GM18873 (cell line): ENCODE data around the gene HNRNPA1L2.
"Not testable (repeated sequence)": the region's sequence is repeated elsewhere in the genome, so short reads cannot be mapped to it uniquely, and the experiment has no call there.

Source experiments
- ATAC-seq: cut with Tn5 transposase; IDR thresholded peaks from one replicate; pipeline ENCODE4 v1.9.1; 2021; ENCODE audit warnings: mild to moderate bottlenecking, moderate library complexity, moderate number of reproducible peaks; ENCODE audit not compliant: unreplicated experiment, low FRiP score

HNRNPA1L2 gene

DNA sequence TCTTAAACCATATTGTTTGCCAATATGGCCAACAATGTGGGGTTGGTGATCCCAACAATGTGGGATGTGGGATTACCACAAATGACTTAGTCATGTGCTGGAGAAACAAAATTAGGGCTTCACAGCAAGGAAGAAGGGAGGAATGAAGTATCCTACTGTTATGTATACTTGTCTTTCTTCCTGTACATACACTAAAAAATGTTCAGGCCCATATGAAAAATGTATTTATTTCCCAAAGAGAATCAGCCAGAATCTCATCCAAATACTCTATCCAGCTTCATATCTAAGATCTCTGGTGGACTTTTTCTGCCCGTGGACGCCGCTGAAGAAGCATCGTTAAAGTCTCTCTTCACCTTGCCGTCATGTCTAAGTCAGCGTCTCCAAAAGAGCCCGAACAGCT, at the start of gene HNRNPA1L2:
TSS of gene HNRNPA1L2 (plus strand) at position 301 of the 400 bp plus-strand sequence. CDS start at position 363, 62 bp downstream.
- ATAC-seq, result no peak

DNA sequence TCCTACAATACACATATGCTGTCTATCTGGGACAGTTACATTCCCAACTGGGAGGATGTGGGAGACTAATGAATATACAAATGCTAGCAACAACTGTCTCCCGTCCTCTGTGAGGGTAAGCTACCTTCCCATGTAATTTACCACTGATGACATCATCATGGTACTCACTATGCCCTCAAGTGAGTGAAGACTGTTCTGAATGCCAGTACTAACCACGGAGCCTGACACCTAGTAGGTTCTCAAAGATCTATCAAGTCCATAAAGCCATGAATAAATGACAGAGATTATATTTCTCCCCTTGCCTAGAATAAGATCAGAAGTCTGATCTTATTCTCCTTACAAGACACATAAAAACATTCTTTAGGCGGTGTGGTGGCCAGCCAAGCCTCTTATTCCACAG, 49.1 kb upstream of the HNRNPA1L2 start:
- ATAC-seq, result not testable (repeated sequence)

DNA sequence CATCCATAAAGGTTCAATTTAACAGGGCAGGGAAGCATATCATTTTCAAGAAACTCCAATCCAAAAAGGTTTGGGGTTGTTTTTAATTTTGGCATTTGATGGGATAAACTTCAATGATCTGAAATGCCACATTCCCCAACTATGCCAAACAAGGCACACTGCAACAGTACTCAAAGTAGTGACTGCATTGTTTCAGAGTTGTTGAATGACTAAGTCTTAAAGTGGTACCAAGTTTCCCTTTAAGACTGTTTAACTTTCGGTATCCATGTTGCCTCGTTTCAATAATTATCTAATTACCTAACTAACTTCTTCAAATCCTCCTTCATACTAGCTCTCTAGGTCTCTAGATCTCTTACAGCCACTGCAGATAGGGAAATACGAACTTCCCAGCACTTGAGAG, 48.4 kb upstream of the HNRNPA1L2 start:
- ATAC-seq, result not testable (repeated sequence)

GRCh38 chr13:52594295-52594694, 47.9 kb upstream of the HNRNPA1L2 start:
- ATAC-seq, result not testable (repeated sequence)

- no peak for ATAC-seq
Measured at GRCh38 chr13:52597676-52598075, 44.6 kb upstream of the HNRNPA1L2 start.

- ATAC-seq, result peak; percentile 23
Measured at GRCh38 chr13:52599037-52599847, 43.0 kb upstream of the HNRNPA1L2 start.

- peak; percentile 48 for ATAC-seq
Measured at GRCh38 chr13:52599848-52600603, 42.2 kb upstream of the HNRNPA1L2 start.

GRCh38 chr13:52600666-52601065, 41.6 kb upstream of the HNRNPA1L2 start:
- no peak for ATAC-seq

DNA sequence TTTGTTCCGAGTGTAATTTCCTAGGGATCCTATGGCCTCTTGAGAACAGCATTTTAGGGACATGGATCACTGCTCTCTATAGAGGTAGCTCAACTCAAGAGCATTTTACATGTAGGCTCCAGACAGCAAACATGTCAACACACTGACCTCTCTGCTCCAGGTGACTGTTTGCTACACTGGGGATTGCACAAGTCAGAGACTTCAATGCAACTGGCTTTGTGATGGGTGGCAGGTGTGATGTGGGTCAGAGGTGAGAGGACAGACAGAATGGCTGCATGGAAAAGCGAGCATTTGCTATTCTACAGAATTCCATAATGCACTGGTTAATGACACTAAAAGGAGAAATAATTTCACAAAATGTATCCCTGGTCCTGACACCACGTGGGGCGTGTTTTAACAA, 38.9 kb upstream of the HNRNPA1L2 start:
- not testable (repeated sequence) for ATAC-seq

DNA sequence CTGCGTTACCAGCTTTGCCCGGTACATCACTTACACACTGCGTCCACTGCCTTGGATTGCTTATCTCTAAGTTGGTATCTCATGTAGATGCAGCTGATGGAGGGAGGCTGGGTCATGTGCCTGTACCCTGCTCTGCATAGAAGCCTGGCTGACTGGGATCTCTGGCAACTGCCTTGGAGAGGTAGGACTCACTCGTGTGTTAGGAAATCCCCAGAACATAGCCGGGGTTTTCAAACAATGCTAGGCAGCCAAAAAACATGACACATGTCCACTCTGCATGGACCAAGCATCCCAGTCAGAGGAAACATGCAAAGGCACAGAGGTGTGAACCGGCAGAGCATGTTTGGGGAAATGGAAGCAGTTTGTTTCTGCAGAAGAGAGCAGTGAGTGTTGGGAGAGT, 36.1 kb upstream of the HNRNPA1L2 start:
- ATAC-seq, result not testable (repeated sequence)

DNA sequence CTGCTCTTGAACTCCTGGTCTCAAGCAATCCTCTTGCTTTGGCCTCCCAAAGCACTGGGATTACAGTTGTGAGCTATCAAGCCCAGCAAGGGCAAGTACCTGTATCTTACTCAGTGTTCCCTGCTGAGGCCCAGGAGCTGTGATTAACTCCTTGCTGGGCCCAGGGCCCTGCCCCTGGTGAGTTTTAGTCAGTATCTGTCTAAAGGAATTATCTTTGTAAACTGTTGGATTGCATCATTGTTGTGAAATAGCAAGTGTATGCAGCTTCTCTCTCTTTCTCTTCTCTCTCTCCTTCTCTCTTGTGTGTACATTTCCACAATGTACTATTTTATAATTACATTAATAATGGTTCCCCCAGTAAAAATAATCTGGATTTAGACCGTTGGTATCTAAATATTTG, 35.4 kb upstream of the HNRNPA1L2 start:
- not testable (repeated sequence) for ATAC-seq

DNA sequence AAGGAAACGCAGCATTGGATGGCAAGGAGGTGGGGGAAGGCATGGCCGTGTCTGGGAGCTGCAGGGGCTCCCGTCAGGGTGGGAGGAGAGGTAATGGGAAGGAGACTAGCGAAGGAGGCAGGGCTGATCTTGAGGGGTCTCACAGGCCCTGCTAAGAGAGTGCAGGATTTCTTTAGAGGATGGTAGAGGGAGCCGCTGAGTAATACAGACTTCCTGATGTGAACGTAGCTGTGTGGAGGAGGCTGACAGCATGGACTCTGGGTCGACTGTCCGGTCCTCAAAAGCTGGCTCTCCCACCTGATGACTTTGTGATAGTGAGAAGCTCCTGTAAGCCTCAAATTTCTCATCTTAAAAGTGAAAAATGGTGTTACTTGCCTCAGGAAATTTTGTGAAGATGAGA, 34.0 kb upstream of the HNRNPA1L2 start:
- ATAC-seq, result not testable (repeated sequence)

DNA sequence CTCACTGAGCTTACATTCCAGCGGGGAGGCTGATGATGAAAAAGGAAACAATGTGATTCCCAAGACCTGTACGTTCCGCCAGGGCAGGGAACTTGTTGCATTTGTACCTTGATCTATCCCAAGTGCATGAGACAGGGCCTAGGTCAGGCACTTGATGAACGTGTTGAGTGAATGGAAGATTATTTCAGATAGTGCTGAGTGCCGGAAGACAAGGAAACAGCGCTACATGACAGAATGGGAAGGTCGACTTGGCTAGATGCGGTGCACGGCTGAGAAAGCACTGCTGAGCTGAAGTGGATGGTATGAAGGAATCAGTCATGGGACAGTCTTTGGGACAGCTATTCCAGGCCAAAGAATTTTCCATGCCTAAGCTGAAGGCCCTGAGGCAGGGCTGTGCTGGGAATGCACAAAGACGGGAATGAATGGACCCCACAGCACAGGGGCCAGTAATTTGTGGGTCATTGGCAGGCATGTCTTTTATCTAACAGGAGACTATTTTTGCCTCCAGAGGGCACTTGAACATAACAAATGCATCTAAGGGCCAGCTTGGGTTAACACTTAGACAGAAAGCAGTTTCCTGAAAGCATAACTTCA, 33.1 kb upstream of the HNRNPA1L2 start:
- ATAC-seq, result peak; percentile 67

DNA sequence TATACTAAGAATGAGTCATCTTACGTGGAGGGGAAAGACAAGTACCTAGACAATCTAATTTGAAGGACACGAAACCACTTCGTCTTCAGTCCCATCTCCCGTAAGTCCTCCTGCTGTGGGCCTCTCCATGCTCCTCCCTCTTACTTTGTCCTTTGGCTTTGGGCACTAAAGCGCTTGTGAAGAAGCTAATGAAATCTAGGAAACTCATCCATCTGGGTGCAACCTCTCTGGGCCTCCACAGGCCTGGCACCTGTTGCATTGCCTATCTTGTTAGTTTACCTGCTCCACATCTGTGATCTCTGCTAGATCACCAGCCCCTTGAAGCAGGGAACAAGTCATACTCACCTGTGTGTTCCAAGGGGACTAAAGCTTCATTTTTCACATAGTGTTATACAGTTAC, 32.1 kb upstream of the HNRNPA1L2 start:
- not testable (repeated sequence) for ATAC-seq

GRCh38 chr13:52615134-52615801, 27.0 kb upstream of the HNRNPA1L2 start:
- no peak for ATAC-seq

DNA sequence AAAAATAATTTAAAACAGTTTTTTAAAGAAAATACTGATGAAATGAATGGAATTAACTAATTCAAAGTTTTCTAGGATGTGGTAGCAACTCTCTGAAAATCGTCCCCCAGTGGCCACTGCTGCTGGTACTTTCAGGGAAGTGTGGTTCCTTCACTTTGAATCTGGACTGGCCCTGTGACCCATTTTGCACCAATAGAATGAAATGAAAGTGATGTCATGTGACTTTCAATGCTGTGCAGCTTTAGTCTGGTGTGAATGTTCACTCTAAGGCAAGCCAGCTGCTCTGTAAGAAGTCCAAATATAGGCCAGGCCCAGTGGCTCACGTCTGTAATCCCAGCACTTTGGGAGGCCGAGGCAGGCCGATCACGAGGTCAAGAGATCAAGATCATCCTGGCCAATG, 26.4 kb upstream of the HNRNPA1L2 start:
- no peak for ATAC-seq

- peak; percentile 97 for ATAC-seq
Measured at GRCh38 chr13:52617070-52618060, 24.9 kb upstream of the HNRNPA1L2 start.

DNA sequence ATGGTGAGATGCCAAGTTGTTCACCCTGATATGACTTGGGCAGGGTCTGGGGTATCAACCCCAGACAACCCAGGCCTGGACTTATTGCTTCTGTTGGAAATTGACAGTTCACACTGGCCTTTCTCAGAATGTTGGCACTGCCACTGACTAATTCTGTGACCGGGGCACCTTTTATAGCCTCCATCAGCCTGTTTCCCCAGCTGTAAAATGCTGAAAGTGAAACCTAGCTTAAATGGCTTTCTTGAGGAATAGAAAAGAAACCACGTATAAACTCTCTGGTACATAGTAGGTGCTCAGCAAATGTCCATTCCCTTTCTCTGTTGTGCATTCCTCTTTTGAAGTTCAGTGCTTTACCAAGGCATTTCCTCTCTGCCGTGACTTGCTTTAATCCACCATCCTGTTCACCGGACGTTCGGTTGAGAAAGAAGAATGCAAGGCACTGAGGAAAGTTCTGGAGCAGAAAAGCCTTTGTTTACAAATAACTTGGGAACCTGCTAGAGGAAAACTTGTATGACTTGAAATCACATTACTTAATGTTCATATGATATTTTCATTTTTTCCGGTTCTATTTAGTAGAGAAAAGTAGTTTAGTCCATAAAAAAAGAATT, 11.0 kb upstream of the HNRNPA1L2 start:
- ATAC-seq, result not testable (repeated sequence)
